Sigmoid colon (tissue), 7 donors: ENCODE data around the gene C14orf180. TPM values are rescaled to one million over a fixed set of nuclear protein-coding genes. Genes with fewer than 3 reads are reported as not detected.
A peak's percentile ranks its signal among the peaks of the same experiment; 100 is the strongest.

Source experiments
- DNase-seq: peaks from one replicate; pipeline ENCODE4 v3.0.0-alpha.2; 2019
- H3K27ac ChIP-seq, 4 donors: fragments of 200-600 bp; sonication (generic); one replicate each; pipeline ENCODE4 v1.5.1; 2016 to 2019; ENCODE audit warnings: mild to moderate bottlenecking in 1 of 4
- H3K27me3 ChIP-seq, 3 donors: fragments of 200-600 bp; sonication (generic); one replicate each; pipeline ENCODE4 v1.5.1; 2019; ENCODE audit warnings: mild to moderate bottlenecking in 1 of 3
- H3K36me3 ChIP-seq, 4 donors: fragments of 200-600 bp; sonication (generic); one replicate each; pipeline ENCODE4 v1.5.1; 2016 to 2019
- H3K4me1 ChIP-seq, 4 donors: fragments of 200-600 bp; sonication (generic); one replicate each; pipeline ENCODE4 v1.5.1; 2017 to 2019
- H3K4me3 ChIP-seq, 4 donors: fragments of 200-600 bp; sonication (generic); one replicate each; pipeline ENCODE4 v1.5.1; 2017 to 2019; ENCODE audit warnings: mild to moderate bottlenecking in 2 of 4, moderate library complexity in 1 of 4
- H3K9me3 ChIP-seq, 4 donors: fragments of 200-600 bp in 3 of 4; sonication (generic) in 3 of 4; one replicate each; pipeline versions ENCODE4 v1.5.1 to v1.6.1; 2013 to 2019
- EP300 ChIP-seq, 4 donors: sonication (generic); formaldehyde crosslinking; IDR thresholded peaks; one replicate each; pipeline ENCODE4 v1.6.1; 2017; ENCODE audit warnings: antibody characterized with exemption in 4 of 4
- POLR2A ChIP-seq, 2 donors: fragments of 450-650 bp; IDR thresholded peaks; one replicate each; pipeline ENCODE4 v1.6.1; 2016; ENCODE audit warnings: antibody characterized with exemption in 2 of 2, mild to moderate bottlenecking in 2 of 2, moderate library complexity in 2 of 2
- POLR2AphosphoS5 ChIP-seq, 4 donors: sonication (generic); formaldehyde crosslinking; IDR thresholded peaks; one replicate each; pipeline ENCODE4 v1.6.1; 2017; ENCODE audit warnings: antibody characterized with exemption in 4 of 4
- WGBS, 2 donors: extraction: QIAGEN DNeasy Blood & Tissue Kit; methylation state at CpG; one replicate each; pipeline ENCODE4 v1.1.7; 2013; 5-methylcytosine and 5-hydroxymethylcytosine counted together
- intact Hi-C: fragments of 100-400 bp; cut with DNase I; formaldehyde crosslinking; loops from one replicate; pipeline ENCODE4 v1.15.1; 2023
- polyA plus RNA-seq, 3 donors: library from polyadenylated mRNA; stranded (reverse); fragments of 200-250 nt; gene quantifications; one replicate each; pipeline ENCODE4 v1.2.3, GENCODE V29; 2013
- total RNA-seq, 4 donors: library from RNA; depleted of rRNA; stranded (reverse); fragments of >200 nt; gene quantifications; one replicate each; pipeline ENCODE4 v1.1.0, GENCODE V29; 2016
- TF ChIP-seq, protein P1 (sequence below), 4 experiments: fragments of 450-650 bp in 3 of 4; fragments of 200-600 bp in 1 of 4; IDR thresholded peaks; one replicate each; pipeline ENCODE4 v1.5.1; 2016 to 2019; ENCODE audit warnings: antibody characterized with exemption in 4 of 4, mild to moderate bottlenecking in 3 of 4, moderate library complexity in 2 of 4
- donor health status: healthy with polysubstance abuse.
- donor health status: Bipolar disorder and iron deficiency.
- donor health status: healthy.

Gene C14orf180
- total and polyA plus RNA-seq, 7 donors: 0.16 to 5.0 (median 0.58) TPM; not detected in 1

DNA sequence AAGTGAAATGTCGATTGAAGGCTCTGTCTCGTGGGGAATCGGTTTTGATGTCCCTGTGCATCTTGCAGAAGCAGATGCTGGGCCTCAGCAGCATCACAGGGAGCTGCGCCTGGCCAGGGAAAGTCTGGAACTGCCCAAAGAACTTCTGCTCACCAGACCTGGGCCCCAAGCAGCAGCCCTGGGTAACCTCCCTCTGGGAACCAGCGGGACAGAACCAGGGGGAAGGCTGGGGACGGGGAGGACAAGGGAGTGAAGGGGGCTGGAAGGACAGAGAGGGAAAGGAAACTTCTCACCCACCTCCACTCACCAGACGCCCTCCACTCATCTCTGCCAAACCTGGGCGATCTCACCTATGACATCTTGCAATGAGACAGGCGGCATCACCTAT is 26.8 kb upstream of the C14orf180 start:
- intact Hi-C loops: no loop called here
- DNase-seq: no peak

DNA sequence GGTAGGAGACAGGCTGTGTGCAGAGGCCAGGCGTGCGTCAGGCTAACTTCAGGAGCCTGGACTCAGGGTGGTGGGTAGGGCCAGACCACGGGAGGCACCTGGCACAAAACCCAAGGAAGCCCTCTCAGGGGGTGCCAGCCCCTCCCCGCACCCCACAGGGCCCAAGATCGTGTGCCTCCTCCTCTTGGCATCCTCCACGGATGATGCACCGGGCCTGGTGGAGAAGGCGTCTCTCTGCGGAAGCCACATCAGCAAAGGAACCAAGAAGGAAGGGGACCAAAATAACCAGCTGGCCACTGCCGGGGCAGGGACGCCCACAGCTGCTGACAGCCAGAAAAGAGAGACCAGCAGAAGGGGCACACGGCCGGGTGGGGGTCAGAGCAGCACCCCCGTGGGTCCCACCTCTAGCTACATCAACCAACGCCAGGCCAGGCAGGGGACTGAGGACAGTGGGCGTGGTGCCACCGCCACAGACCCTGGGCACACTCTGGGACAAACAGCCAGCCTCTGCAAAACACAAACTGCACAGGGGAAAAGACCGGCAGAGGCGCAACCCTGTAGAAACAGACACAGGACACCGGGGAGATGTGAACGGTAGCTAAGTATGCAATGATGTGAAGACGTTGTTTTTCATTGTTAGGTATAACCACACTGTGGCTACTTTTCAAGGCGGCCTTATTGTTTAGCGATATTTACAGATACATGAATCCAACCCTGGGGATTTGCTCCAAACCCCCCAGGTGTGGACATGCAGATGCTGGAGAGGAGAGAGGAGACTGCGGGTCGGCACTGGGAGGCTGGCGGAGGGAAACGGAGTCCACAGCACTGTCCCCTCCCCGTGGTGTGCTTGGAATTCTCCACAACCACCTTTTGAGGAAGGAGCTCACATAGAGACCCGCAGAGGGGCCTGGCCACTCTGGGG is 26.1 kb upstream of the C14orf180 start:
- H3K9me3 ChIP-seq: no peaks in the 10 kb centered on the region
- H3K4me1 ChIP-seq: no peaks in the 10 kb centered on the region
- no peak overlapping the region for H3K4me3 ChIP-seq
- peaks cover 0 to 34% (median 0%) of the 10 kb centered on the region in 3 donors for H3K27me3 ChIP-seq
- intact Hi-C loops: no loop called here
- WGBS, 2 donors: 76 to 84% methylated on average over 30 of the region's 30 CpGs
- no peaks in the 10 kb centered on the region for H3K36me3 ChIP-seq
- no peak overlapping the region for H3K27ac ChIP-seq
- TF ChIP-seq, protein P1, sequence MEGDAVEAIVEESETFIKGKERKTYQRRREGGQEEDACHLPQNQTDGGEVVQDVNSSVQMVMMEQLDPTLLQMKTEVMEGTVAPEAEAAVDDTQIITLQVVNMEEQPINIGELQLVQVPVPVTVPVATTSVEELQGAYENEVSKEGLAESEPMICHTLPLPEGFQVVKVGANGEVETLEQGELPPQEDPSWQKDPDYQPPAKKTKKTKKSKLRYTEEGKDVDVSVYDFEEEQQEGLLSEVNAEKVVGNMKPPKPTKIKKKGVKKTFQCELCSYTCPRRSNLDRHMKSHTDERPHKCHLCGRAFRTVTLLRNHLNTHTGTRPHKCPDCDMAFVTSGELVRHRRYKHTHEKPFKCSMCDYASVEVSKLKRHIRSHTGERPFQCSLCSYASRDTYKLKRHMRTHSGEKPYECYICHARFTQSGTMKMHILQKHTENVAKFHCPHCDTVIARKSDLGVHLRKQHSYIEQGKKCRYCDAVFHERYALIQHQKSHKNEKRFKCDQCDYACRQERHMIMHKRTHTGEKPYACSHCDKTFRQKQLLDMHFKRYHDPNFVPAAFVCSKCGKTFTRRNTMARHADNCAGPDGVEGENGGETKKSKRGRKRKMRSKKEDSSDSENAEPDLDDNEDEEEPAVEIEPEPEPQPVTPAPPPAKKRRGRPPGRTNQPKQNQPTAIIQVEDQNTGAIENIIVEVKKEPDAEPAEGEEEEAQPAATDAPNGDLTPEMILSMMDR (IDR thresholded peaks at IDR 0.05): no peak
- no peak for TF ChIP-seq POLR2AphosphoS5 (IDR thresholded peaks at IDR 0.05)
- no peak for TF ChIP-seq EP300 (IDR thresholded peaks at IDR 0.05)
- TF ChIP-seq POLR2A (IDR thresholded peaks at IDR 0.05): no peak
- DNase-seq: peak; percentile 51

More for the DNA sequence above, 26.8 kb upstream of the C14orf180 start:
- WGBS, 2 donors: 66 to 78% methylated on average over 9 of the region's 9 CpGs
- H3K4me1 ChIP-seq: no peaks in the 10 kb centered on the region
- H3K36me3 ChIP-seq: no peaks in the 10 kb centered on the region
- TF ChIP-seq POLR2AphosphoS5 (IDR thresholded peaks at IDR 0.05): no peak
- TF ChIP-seq EP300 (IDR thresholded peaks at IDR 0.05): no peak
- no peak for TF ChIP-seq POLR2A (IDR thresholded peaks at IDR 0.05)
- TF ChIP-seq, protein P1 (IDR thresholded peaks at IDR 0.05): no peak
- H3K4me3 ChIP-seq: no peak overlapping the region
- H3K27me3 ChIP-seq: peaks cover 0 to 41% (median 2%) of the 10 kb centered on the region in 3 donors
- no peak overlapping the region for H3K27ac ChIP-seq
- no peaks in the 10 kb centered on the region for H3K9me3 ChIP-seq

DNA sequence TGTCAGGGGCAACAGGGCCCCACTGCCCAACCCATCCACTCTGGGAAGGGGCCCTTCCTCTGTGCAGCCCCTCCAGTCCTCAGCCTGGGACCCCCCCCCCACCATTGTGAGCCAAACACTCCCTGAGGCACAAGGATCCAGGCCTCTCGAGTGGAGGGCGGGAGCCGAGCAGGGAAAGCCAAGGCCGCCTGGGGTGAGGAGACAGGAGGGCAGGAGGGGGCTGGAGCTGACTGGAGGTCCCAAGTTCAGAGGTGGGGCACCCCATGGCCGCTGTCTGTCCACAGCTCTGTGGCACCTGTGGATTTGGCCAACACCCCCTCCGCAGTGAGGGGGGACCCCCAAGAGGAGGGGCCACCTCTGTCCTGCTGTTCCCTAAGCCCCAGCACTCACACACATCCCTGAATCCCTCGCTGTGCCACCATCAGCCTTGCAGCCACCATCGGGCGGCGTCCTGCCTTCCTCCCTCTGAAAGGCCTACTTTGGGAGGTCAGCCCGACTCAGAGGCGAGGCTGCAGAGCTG is 25.4 kb upstream of the C14orf180 start:
- Histone ChIP-seq H3K27ac (no peak overlapping the region), H3K9me3 (no peaks in the 10 kb centered on the region), H3K4me1 (no peaks in the 10 kb centered on the region), H3K4me3 (no peak overlapping the region), H3K27me3 (peaks cover 0 to 30% (median 0%) of the 10 kb centered on the region in 3 donors), H3K36me3 (no peaks in the 10 kb centered on the region)
- TF ChIP-seq, protein P1 (IDR thresholded peaks at IDR 0.05): no peak
- TF ChIP-seq POLR2A (IDR thresholded peaks at IDR 0.05) (no peak), POLR2AphosphoS5 (IDR thresholded peaks at IDR 0.05) (no peak)
- 72 to 78% methylated on average over 12 of the region's 12 CpGs for WGBS, 2 donors
- peak; percentile 54 for DNase-seq
- intact Hi-C loops: no loop called here

DNA sequence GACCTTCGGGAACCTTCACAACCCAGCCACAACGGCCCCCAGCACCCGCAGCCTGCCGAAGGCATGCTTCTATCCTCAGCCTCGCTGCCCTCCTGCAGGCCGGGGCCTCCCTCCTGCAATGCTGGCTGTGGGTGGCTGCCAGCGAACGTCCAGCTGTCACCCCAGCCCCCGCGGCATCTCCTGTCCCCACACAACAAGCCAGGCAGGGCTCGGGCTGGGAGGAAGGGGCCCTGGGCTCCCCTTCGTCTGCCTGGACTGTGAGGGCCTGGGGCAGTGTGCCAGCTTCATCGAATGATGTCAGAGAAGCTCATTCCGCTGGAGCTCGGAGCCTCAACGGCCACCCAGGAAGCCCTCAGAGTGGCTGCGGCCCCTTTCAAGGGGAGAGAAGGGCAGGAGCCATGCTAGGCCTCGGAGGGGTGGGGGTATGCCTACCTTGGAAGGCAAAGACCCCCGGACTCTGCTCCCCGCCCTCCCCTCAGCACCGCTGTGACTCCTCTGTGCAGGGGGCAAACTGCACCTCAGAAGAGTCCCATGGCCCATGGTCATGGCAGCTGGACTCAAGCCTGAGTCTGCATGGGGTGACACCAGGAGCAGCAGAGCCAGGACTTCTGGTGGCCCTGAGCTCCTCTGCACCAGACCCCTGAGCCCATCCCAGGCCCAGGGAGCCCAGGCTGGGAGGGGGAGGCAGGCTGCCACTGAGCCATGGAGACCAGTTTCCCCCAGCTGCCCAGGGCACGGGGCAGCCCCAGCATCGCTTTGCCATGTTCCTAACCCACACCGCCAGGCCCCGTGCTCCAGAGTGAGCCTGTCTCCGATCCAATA is 24.7 kb upstream of the C14orf180 start:
- Histone ChIP-seq H3K4me3 (no peak overlapping the region), H3K27ac (no peak overlapping the region), H3K4me1 (no peaks in the 10 kb centered on the region), H3K36me3 (no peaks in the 10 kb centered on the region), H3K27me3 (peaks cover 0 to 25% (median 0%) of the 10 kb centered on the region in 3 donors), H3K9me3 (no peaks in the 10 kb centered on the region)
- peak; percentile 58 for DNase-seq
- 68 to 74% methylated on average over 26 of the region's 26 CpGs for WGBS, 2 donors
- TF ChIP-seq POLR2A (IDR thresholded peaks at IDR 0.05): no peak
- TF ChIP-seq, protein P1 (IDR thresholded peaks at IDR 0.05): no peak
- no peak for TF ChIP-seq POLR2AphosphoS5 (IDR thresholded peaks at IDR 0.05)
- TF ChIP-seq EP300 (IDR thresholded peaks at IDR 0.05): no peak
- intact Hi-C loops: no loop called here
